Omental fat pad (tissue), 4 donors: ENCODE results near the gene NID2. TPM values are rescaled to one million over a fixed set of nuclear protein-coding genes. Genes with fewer than 3 reads are reported as not detected.

Experiments
- ATAC-seq: fragments of 150-250 bp; one replicate; pipeline ENCODE4 v1.9.1; 2016; ENCODE audit warnings: mild to moderate bottlenecking, moderate library complexity; ENCODE audit not compliant: low FRiP score
- DNase-seq: peaks from one replicate; pipeline ENCODE4 v3.0.0-alpha.2; 2019; ENCODE audit warnings: low spot score
- CTCF ChIP-seq, 3 donors: fragments of 450-650 bp; IDR thresholded peaks; one replicate each; pipeline ENCODE4 v1.5.1; 2016 to 2017; ENCODE audit warnings: antibody characterized with exemption in 3 of 3, mild to moderate bottlenecking in 3 of 3, moderate library complexity in 2 of 3
- total RNA-seq, 4 donors: library from RNA; depleted of rRNA; stranded (reverse); fragments of >200 nt; gene quantifications; one replicate each; pipeline ENCODE4 v1.1.0, GENCODE V29; 2016

Gene NID2
- total RNA-seq, 4 donors from 2014 or later: 33.3 to 67.0 (median 45.4) TPM

GRCh38 chr14:52110441-52111086 is 41.7 kb upstream of the NID2 start:
- TF ChIP-seq CTCF (IDR thresholded peaks at IDR 0.05): no peak
- ATAC-seq (no peak), DNase-seq (no peak)

GRCh38 chr14:52108823-52109222 is 40.0 kb upstream of the NID2 start:
- no peak for ATAC-seq
- no peak for DNase-seq
- no peak for TF ChIP-seq CTCF (IDR thresholded peaks at IDR 0.05)

DNA sequence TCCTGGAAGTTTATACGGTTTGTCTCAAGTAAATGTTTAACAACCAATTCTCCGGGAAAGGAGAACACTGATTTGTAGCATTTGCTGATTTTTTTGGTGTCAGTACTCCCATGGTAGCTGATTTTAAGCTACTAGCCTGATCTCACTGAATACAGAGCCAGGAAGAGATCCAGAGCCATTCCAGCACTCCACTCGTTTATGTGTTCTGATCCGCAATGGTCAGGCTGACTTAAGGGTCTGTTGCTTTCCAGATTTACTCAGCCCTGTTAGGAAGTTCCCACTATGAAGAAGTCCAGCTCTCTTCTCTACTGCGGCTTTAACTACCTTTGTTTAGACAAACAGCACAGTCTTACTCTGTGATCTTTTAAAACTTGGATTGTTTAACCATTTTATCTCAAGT is 38.0 kb upstream of the NID2 start:
- DNase-seq: no peak
- TF ChIP-seq CTCF (IDR thresholded peaks at IDR 0.05): no peak
- ATAC-seq: no peak

GRCh38 chr14:52103416-52103815 is 34.6 kb upstream of the NID2 start:
- ATAC-seq: no peak
- TF ChIP-seq CTCF (IDR thresholded peaks at IDR 0.05): no peak
- DNase-seq: no peak

- DNase-seq: no peak
- no peak for TF ChIP-seq CTCF (IDR thresholded peaks at IDR 0.05)
Observed at GRCh38 chr14:52095794-52096193, 26.9 kb upstream of the NID2 start.

DNA sequence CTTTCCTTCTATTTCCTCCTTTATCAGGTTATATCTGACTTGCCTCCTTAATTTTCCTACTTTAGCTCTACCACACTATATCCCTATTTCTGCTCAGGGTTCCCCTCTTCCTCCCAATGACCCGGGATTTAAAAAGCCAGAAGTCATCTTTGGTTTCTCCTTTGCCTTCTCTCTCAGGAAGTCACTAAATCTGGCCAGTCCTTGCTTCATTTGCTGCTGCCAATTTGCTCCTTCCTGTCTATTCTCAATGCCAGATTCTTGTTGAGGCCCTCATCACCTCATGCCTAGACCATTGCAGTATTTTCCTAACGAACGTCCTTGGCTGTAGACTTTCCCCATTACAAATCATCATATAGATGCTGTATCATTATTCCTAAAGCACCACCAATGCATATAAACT is 26.5 kb upstream of the NID2 start:
- ATAC-seq (no peak), DNase-seq (no peak)
- no peak for TF ChIP-seq CTCF (IDR thresholded peaks at IDR 0.05)

More at GRCh38 chr14:52095794-52096193, 26.9 kb upstream of the NID2 start:
- no peak for ATAC-seq

GRCh38 chr14:52094546-52095271 is 25.9 kb upstream of the NID2 start:
- ATAC-seq (no peak), DNase-seq (no peak)
- TF ChIP-seq CTCF (IDR thresholded peaks at IDR 0.05): no peak
